ENCODE data around the gene ARHGEF17.

DNA sequence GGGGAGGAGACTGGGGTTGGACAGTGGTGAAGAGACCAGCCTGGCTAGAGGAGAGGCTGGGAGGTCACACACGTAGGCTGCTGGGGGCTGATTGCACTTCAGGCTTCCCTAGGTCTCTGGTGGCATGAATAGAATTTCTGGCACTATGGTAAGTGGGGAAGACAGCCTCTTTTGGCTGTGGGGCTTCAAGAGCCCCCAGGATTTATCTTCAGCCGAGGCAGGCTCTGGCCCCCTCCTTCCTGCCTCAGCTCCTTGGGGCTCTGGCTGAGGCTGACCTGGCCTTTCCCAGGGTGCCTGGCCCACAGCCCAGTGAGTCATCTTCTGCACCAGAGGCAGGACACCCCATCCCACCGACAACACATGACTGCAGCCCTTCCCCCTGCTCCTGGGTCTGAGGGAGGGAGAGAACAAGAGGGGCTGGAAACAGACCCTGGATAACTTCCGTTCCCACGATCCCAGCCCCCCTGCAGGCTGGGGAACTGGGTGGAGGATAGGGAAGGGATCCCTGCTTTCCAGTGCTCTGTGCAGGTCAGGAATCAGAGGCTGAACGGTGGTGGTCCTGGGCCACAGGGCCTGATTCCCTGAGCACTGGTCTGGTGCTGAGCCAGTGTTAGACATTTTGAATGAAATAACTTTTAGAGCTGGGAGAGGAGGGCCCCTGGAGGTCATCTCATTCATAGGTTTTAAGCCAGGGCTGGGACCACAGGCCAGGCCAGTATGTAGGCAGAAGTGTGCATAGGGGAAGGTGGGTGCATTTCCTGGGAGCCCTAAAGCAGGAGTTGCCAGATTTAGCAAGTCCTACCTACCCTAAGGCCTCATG lies 26.5 kb downstream of the ARHGEF17 start:
- TF ChIP-seq, protein P1, sequence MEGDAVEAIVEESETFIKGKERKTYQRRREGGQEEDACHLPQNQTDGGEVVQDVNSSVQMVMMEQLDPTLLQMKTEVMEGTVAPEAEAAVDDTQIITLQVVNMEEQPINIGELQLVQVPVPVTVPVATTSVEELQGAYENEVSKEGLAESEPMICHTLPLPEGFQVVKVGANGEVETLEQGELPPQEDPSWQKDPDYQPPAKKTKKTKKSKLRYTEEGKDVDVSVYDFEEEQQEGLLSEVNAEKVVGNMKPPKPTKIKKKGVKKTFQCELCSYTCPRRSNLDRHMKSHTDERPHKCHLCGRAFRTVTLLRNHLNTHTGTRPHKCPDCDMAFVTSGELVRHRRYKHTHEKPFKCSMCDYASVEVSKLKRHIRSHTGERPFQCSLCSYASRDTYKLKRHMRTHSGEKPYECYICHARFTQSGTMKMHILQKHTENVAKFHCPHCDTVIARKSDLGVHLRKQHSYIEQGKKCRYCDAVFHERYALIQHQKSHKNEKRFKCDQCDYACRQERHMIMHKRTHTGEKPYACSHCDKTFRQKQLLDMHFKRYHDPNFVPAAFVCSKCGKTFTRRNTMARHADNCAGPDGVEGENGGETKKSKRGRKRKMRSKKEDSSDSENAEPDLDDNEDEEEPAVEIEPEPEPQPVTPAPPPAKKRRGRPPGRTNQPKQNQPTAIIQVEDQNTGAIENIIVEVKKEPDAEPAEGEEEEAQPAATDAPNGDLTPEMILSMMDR (IDR thresholded peaks at IDR 0.05): no peak
- no peak for TF ChIP-seq POLR2A (IDR thresholded peaks at IDR 0.05)

Measured in Peyer's patch (tissue), 4 donors.